HS-5 (cell line): ENCODE data around the gene DMPK.
A peak's percentile ranks its signal among the peaks of the same experiment; 100 is the strongest.

Experiments used
- DNase-seq: peaks from one replicate; pipeline ENCODE4 v3.0.0-alpha.2; 2012; ENCODE audit warnings: low read depth

The DMPK gene, protein sequence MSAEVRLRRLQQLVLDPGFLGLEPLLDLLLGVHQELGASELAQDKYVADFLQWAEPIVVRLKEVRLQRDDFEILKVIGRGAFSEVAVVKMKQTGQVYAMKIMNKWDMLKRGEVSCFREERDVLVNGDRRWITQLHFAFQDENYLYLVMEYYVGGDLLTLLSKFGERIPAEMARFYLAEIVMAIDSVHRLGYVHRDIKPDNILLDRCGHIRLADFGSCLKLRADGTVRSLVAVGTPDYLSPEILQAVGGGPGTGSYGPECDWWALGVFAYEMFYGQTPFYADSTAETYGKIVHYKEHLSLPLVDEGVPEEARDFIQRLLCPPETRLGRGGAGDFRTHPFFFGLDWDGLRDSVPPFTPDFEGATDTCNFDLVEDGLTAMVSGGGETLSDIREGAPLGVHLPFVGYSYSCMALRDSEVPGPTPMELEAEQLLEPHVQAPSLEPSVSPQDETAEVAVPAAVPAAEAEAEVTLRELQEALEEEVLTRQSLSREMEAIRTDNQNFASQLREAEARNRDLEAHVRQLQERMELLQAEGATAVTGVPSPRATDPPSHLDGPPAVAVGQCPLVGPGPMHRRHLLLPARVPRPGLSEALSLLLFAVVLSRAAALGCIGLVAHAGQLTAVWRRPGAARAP

GRCh38 chr19:45782162-45782691, at the start of gene DMPK:
TSS of gene DMPK (minus strand) at chr19:45782490. CDS start at chr19:45782352, 138 bp downstream.
- DNase-seq: no peak

GRCh38 chr19:45828945-45829344, 46.7 kb upstream of the DMPK start:
- DNase-seq: no peak

GRCh38 chr19:45828523-45828922, 46.2 kb upstream of the DMPK start:
- DNase-seq: no peak

- no peak for DNase-seq
These were observed 45.3 kb upstream of the DMPK start for GRCh38 chr19:45827459-45828093.

DNA sequence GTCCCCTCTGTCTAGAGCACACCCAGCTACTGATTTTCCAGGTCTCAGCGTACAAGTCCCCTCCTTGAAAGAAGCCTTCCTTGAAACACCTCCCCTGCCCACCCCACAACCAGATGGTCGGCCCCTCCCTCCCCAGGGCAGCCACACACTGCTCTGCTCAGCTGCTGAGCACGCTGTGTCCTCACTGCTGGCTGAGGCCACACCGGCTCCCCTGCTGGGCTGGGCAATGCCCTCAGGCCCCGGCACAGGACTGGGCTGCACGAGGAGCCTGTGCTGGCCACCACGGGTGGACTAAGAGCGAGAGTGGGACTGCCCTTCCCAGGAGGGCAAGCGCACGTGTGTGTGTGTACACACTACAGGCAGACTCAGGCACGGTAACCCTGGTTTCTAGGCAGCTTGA, 44.6 kb upstream of the DMPK start:
- DNase-seq: no peak

DNA sequence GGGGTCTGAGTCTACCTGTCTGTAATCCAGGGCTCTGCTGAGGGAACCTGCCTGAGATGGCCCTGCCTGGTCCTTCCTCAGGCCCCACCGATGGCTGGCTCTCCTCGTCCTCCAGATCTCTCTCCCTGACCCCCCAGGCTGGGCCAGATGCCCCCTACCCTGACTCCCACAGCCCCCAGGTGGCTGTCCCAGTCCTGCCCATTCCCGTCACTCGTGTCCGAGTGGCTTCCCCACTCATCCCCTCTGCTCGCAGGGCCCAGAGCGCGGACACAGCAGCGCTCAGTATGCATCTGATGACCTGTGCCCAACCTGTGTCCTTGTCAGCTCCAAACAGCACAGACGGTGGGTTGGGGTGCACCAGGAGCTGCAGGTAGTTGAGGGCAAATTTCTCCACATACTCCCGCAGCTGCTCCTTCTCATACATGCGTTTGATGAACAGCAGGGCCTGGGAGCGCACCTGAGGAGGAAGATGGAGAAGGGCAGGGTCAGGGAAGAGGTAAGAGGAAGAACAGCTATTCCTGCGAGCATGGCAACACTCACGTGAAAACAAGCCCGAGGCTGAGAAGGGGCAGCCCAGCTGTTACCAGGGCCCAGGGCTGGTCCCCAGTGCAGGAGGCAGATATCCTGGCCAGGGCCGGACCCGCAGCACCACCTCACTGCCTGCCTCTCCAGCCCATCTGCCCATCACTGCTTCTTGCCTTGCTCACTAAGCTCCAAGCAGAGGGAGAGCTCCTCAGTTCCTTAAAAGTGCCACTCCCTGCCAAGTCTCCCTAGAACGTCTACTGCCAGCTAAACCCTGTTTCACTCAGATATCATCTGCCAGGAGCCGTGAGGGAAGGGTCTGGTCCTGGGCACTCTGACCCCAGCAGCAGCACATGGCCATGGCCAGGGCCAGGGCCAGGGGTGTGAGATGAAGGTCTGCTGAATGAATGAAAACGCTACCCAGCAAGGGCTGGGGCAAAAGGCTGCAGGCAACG, 43.9 kb upstream of the DMPK start:
- DNase-seq: no peak

GRCh38 chr19:45825263-45825605, 42.9 kb upstream of the DMPK start:
- DNase-seq: no peak

- DNase-seq: no peak
These were observed 42.4 kb upstream of the DMPK start for GRCh38 chr19:45824531-45825262.

DNA sequence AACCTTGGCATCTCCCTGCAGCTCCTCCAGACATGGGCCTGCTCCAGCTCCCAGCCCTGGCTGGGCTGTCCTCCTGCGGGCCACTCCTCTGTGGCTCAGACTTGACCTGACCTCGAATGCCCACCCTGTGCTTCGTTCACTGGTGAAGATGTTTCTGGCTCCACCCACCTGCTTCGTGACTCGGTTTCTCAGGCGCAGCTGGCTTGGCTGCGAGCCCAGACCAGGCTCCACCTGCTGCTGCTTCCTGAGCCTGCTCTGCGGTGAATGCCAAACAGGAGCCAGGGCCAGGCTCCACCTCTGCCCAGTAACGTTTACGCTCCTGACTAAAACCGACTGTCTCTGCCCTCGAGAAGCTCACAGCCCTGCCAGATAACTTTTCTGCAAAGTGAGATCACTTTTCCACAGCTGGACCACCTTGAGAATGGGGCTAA, 41.8 kb upstream of the DMPK start:
- no peak for DNase-seq

DNA sequence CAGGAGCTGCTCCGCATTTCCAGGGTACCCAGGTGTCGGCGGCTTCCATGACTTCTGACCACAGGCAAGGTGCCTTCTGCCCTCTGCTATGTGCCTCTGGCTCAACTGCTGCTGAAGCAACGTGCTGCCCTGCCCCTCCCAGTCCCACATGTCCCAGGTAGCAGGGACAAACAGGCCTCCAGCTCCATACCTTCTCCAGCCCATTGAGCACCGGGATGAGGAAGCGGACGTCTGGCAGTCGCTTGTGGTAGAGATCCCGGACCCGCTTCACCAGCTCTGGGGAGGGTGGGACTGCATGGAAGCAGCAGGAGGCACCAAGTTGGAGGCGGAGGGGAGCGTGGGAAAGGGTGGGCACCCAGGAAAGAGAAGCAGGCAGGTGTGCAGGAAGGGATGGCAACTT, 40.9 kb upstream of the DMPK start:
- no peak for DNase-seq

GRCh38 chr19:45822716-45823115, 40.4 kb upstream of the DMPK start:
- no peak for DNase-seq

DNA sequence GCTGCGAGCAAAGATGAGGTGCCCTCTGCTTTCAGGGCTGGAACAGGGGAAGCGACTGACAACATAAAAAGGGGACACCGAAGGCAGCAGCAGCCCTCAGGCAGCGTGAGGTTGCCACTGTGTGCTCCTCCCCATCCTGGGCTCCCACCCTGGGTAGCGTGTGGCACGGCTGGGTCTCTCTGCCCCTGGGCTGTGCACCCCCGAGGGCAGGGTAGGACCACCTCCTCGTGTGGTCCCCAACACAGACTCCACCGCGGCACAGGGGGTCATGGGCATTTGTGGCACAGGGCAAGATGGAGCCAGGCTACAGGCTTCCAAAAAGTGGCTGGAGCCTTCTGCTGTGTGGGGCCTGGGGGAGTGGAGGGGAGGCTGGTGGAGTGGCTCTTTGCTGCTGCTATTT, 39.3 kb upstream of the DMPK start:
- no peak for DNase-seq

DNA sequence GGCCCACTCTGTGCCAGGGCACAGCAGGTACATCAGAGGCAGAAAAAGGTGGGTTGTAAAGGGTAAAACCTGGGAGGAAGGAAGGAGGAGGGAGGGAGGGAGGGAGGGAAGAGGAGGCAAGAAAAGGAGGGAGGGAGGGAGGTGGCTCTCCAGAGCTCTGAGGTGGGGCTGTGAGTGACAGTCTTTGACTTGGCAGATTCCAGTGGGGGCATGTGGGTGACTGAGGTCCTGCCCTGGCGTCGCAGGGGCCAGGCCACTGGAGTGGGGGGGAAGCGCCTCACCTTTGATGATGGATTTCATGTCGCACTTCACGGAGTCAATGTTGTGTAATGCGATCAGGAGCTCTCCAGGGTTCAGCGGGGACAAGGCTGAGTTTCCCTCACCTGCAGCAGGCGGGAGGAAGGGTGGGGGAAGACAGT, 38.8 kb upstream of the DMPK start:
- DNase-seq: no peak

GRCh38 chr19:45820413-45821102, 38.3 kb upstream of the DMPK start:
- no peak for DNase-seq

DNA sequence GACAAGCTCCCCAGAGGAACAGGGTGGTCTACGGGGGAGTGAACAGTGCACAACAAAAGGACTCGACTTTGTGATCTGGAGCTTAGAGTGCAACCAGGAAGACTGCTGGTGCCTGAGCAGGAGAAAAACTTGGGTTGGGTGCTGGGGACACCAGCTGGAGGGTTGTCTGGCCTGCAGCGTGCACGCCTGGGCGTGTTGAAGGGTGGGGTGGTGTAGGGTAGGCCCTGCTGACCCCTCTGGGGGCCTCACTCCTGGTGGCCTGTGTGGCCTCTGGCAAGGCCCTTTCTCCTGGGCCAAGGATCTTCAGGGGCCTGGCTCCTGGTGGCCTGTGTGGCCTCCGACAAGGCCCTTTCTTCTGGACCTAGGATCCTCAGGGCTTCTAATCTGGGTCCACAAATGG, 37.5 kb upstream of the DMPK start:
- DNase-seq: no peak

GRCh38 chr19:45817725-45818301, 35.5 kb upstream of the DMPK start:
- no peak for DNase-seq

GRCh38 chr19:45817010-45817724, 34.9 kb upstream of the DMPK start:
- peak; percentile 52 for DNase-seq

DNA sequence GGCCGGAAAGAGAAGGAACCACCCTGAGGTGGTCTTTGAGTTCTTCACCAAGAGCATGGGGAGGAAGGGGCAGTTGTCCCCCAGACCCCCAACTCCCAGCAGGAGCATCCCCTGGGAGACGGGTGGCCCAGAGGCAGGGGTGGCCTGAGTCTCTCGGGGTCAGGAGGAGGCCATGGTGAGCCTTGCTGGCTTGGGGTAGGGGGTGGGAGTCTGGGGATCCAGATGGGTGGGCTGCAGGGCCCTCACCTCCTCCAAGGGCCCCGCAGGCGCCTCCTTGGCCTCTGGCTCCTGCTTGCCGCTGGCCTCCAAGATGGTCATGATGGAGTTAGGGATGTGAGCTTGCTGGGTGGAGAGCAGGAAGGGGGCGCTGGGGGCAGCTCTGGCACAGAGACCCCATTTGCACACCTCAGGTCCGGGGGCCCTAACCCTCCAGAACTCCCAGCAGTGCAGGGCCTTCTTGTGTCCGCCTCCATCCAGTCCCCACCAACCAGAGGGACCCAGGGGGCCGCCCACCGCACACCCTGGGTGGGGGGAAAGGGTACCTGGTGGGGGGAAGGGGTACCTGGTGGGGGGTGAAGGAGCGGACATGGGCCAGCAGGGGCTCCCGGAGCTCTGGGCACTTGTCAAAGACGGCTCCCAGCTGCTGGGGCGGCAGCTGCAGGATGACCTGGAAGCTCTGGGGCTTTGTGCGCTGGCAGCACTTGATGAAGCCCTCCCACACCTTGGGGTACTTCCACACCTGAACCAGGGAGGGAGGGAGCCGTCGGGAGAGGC, 34.1 kb upstream of the DMPK start:
- DNase-seq: no peak
